GM12872 (cell line): ENCODE data around the gene CEP112.

Source experiments
- CTCF ChIP-seq: IDR thresholded peaks from 3 replicates; pipeline ENCODE4 v1.5.1; 2011; ENCODE audit warnings: low read depth, mild to moderate bottlenecking, low read length, moderate library complexity; ENCODE audit not compliant: insufficient read depth

CEP112 gene

GRCh38 chr17:65886315-65887245, 305.4 kb downstream of the CEP112 start:
- no peak for TF ChIP-seq CTCF

- TF ChIP-seq CTCF: no peak
These were observed 306.2 kb downstream of the CEP112 start for GRCh38 chr17:65885541-65886312.

- no peak for TF ChIP-seq CTCF
These were observed 314.9 kb downstream of the CEP112 start for GRCh38 chr17:65876985-65877384.

GRCh38 chr17:65868881-65869280, 323.1 kb downstream of the CEP112 start:
- TF ChIP-seq CTCF: no peak

GRCh38 chr17:65867014-65867413, 324.9 kb downstream of the CEP112 start:
- TF ChIP-seq CTCF: no peak

GRCh38 chr17:65865715-65866425, 326.1 kb downstream of the CEP112 start:
- TF ChIP-seq CTCF: no peak

GRCh38 chr17:65864394-65864793, 327.5 kb downstream of the CEP112 start:
- no peak for TF ChIP-seq CTCF
